ENCODE results near the gene SFXN5. TPM values are rescaled to one million over a fixed set of nuclear protein-coding genes. Genes with fewer than 3 reads are reported as not detected.

Gene SFXN5
- total and polyA plus RNA-seq, 3 donors from 2014 or later = 24.0 to 32.2 (median 25.4) TPM

GRCh38 chr2:72965016-72965415, 106.5 kb downstream of the SFXN5 start:
- WGBS, 2 donors = 83 to 93% methylated on average over 12 of the region's 12 CpGs
- Histone ChIP-seq H3K27me3 (no peaks in the 10 kb centered on the region), H3K4me3 (no peak overlapping the region), H3K27ac (no peak overlapping the region), H3K36me3 (ENCODE audit: low read depth, missing control alignments) (no peaks in the 10 kb centered on the region), H3K9me3 (no peaks in the 10 kb centered on the region), H3K4me1 (peaks cover 7% of the 10 kb centered on the region)
- TF ChIP-seq CTCF (IDR thresholded peaks at IDR 0.05) (no peak), POLR2A (IDR thresholded peaks at IDR 0.05) (no peak)
- no peak for DNase-seq
- intact Hi-C loops (cut with DNase I; ENCODE audit: low total_unique reads) = no loop called here

GRCh38 chr2:72964146-72964525, 107.4 kb downstream of the SFXN5 start:
- 87 to 89% methylated on average over 5 to 6 of the region's 6 CpGs for WGBS, 2 donors
- Histone ChIP-seq H3K27ac (no peak overlapping the region), H3K9me3 (no peaks in the 10 kb centered on the region), H3K36me3 (ENCODE audit: low read depth, missing control alignments) (no peaks in the 10 kb centered on the region), H3K27me3 (no peaks in the 10 kb centered on the region), H3K4me1 (peaks cover 7% of the 10 kb centered on the region), H3K4me3 (no peak overlapping the region)
- intact Hi-C loops (cut with DNase I; ENCODE audit: low total_unique reads) = no loop called here
- TF ChIP-seq POLR2A (IDR thresholded peaks at IDR 0.05) (no peak), CTCF (IDR thresholded peaks at IDR 0.05) (no peak)
- DNase-seq = no peak

GRCh38 chr2:72963423-72964145, 107.9 kb downstream of the SFXN5 start:
- intact Hi-C loops (cut with DNase I; ENCODE audit: low total_unique reads) = no loop called here
- Histone ChIP-seq H3K27ac (no peak overlapping the region), H3K4me3 (no peak overlapping the region), H3K9me3 (no peaks in the 10 kb centered on the region), H3K36me3 (ENCODE audit: low read depth, missing control alignments) (no peaks in the 10 kb centered on the region), H3K27me3 (no peaks in the 10 kb centered on the region), H3K4me1 (peaks cover 7% of the 10 kb centered on the region)
- TF ChIP-seq POLR2A (IDR thresholded peaks at IDR 0.05) = no peak
- TF ChIP-seq CTCF (IDR thresholded peaks at IDR 0.05) = no peak
- peak; percentile 19 for DNase-seq
- 65 to 73% methylated on average over 5 to 10 of the region's 10 CpGs for whole genome bisulfite sequencing, 2 donors

- 83 to 88% methylated on average over 7 of the region's 7 CpGs for WGBS, 2 donors
- no peak overlapping the region for H3K27ac ChIP-seq
- TF ChIP-seq POLR2A (IDR thresholded peaks at IDR 0.05) = no peak
- TF ChIP-seq CTCF (IDR thresholded peaks at IDR 0.05) = no peak
- no peaks in the 10 kb centered on the region for H3K36me3 ChIP-seq (ENCODE audit: low read depth, missing control alignments)
- H3K4me3 ChIP-seq = no peak overlapping the region
- no peaks in the 10 kb centered on the region for H3K27me3 ChIP-seq
- intact Hi-C loops (cut with DNase I; ENCODE audit: low total_unique reads) = no loop called here
- DNase-seq = no peak
- H3K4me1 ChIP-seq = peaks cover 7% of the 10 kb centered on the region
- H3K9me3 ChIP-seq = no peaks in the 10 kb centered on the region
Observed at GRCh38 chr2:72962911-72963310, 108.6 kb downstream of the SFXN5 start.

Measured in testis (tissue), 3 donors.